Esophagus muscularis mucosa (tissue), 4 donors: ENCODE data around the gene MYO1D. TPM values are rescaled to one million over a fixed set of nuclear protein-coding genes. Genes with fewer than 3 reads are reported as not detected.

ENCODE experiments used
- DNase-seq: peaks from one replicate; pipeline ENCODE4 v3.0.0-alpha.2; 2017; ENCODE audit errors: extremely low spot score
- H3K27ac ChIP-seq, 4 donors: fragments of 200-600 bp; sonication (generic); replicated peaks in 1 of 4; 1 replicate in 3 of 4; 2 replicates in 1 of 4; pipeline ENCODE4 v1.5.1; 2016 to 2019; ENCODE audit warnings: mild to moderate bottlenecking in 1 of 4
- H3K27me3 ChIP-seq, 4 donors: fragments of 200-600 bp; sonication (generic); one replicate each; pipeline versions ENCODE4 v1.5.1 to v1.6.0; 2016 to 2019
- H3K36me3 ChIP-seq, 4 donors: fragments of 200-600 bp; sonication (generic); one replicate each; pipeline ENCODE4 v1.5.1; 2016 to 2019
- H3K4me1 ChIP-seq, 4 donors: fragments of 200-600 bp; sonication (generic); one replicate each; pipeline ENCODE4 v1.5.1; 2016 to 2019
- H3K4me3 ChIP-seq, 4 donors: fragments of 200-600 bp; sonication (generic); 1 replicate in 2 of 4; 2 replicates in 2 of 4; pipeline ENCODE4 v1.5.1; 2016 to 2019; ENCODE audit warnings: mild to moderate bottlenecking in 4 of 4, moderate library complexity in 1 of 4
- H3K9me3 ChIP-seq, 4 donors: fragments of 200-600 bp; sonication (generic); 1 replicate in 3 of 4; 2 replicates in 1 of 4; pipeline ENCODE4 v1.5.1; 2016 to 2019
- EP300 ChIP-seq: sonication (generic); formaldehyde crosslinking; IDR thresholded peaks from one replicate; pipeline ENCODE4 v1.6.1; 2017; ENCODE audit warnings: antibody characterized with exemption
- POLR2A ChIP-seq: fragments of 450-650 bp; IDR thresholded peaks from one replicate; pipeline ENCODE4 v1.6.1; 2017; ENCODE audit warnings: antibody characterized with exemption, moderate library complexity, mild to moderate bottlenecking, low read depth
- POLR2AphosphoS5 ChIP-seq, 2 donors: sonication (generic); formaldehyde crosslinking; IDR thresholded peaks; one replicate each; pipeline ENCODE4 v1.6.1; 2017; ENCODE audit warnings: antibody characterized with exemption in 2 of 2
- WGBS: methylation state at CpG from one replicate; pipeline ENCODE4 v1.1.5; 2018; 5-methylcytosine and 5-hydroxymethylcytosine counted together
- intact Hi-C: fragments of 100-400 bp; cut with DNase I; formaldehyde crosslinking; loops from one replicate; pipeline ENCODE4 v1.15.1; 2023
- total RNA-seq, 4 donors: library from RNA; depleted of rRNA; stranded (reverse); fragments of >200 nt; gene quantifications; one replicate each; pipeline versions ENCODE4 v1.1.0 to v1.2.1, GENCODE V29; 2016
- TF ChIP-seq, protein P1 (sequence below), 3 experiments: fragments of 200-600 bp in 2 of 3; fragments of 450-650 bp in 1 of 3; sonication (generic) in 2 of 3; IDR thresholded peaks; one replicate each; pipeline ENCODE4 v1.5.1; 2017 to 2019; ENCODE audit warnings: antibody characterized with exemption in 3 of 3, mild to moderate bottlenecking in 2 of 3, moderate library complexity in 1 of 3

MYO1D gene
- total RNA-seq, 4 donors from 2014 or later, result 27.3 to 30.3 (median 29.0) TPM

DNA sequence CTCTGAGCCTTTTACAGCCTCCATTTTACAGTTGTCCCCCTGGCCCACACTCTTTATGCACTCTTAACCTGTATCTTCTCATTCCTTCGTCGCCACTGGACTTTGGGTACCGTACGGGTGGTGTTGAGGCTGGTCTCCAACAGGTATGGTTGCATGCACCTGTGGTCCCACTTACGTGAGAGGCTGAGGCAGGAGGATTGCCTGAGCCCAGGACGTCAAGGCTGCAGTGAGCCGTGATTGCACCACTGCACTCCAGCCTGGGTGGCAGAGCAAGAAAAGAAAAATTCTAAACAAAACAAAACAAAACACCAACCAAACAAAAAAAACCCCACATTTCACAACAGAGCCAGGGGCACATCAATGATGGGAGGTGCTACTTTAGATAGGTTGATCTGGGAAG is 36.7 kb upstream of the MYO1D start:
- Histone ChIP-seq H3K4me3 (no peak overlapping the region), H3K9me3 (no peaks in the 10 kb centered on the region), H3K27me3 (no peaks in the 10 kb centered on the region), H3K27ac (no peak overlapping the region), H3K36me3 (no peaks in the 10 kb centered on the region), H3K4me1 (peaks cover 6 to 20% (median 16%) of the 10 kb centered on the region in 4 donors)
- TF ChIP-seq POLR2A (no peak), POLR2AphosphoS5 (IDR thresholded peaks at IDR 0.05) (no peak), EP300 (no peak)
- TF ChIP-seq, protein P1, sequence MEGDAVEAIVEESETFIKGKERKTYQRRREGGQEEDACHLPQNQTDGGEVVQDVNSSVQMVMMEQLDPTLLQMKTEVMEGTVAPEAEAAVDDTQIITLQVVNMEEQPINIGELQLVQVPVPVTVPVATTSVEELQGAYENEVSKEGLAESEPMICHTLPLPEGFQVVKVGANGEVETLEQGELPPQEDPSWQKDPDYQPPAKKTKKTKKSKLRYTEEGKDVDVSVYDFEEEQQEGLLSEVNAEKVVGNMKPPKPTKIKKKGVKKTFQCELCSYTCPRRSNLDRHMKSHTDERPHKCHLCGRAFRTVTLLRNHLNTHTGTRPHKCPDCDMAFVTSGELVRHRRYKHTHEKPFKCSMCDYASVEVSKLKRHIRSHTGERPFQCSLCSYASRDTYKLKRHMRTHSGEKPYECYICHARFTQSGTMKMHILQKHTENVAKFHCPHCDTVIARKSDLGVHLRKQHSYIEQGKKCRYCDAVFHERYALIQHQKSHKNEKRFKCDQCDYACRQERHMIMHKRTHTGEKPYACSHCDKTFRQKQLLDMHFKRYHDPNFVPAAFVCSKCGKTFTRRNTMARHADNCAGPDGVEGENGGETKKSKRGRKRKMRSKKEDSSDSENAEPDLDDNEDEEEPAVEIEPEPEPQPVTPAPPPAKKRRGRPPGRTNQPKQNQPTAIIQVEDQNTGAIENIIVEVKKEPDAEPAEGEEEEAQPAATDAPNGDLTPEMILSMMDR (IDR thresholded peaks at IDR 0.05), result no peak
- 95% methylated on average over 7 of the region's 7 CpGs for WGBS
- DNase-seq, result peak; percentile 62
- intact Hi-C loops, result loop anchor here (10.0 kb wide), 1 partner anchor 129 kb away; no protein-coding TSS in a partner anchor

DNA sequence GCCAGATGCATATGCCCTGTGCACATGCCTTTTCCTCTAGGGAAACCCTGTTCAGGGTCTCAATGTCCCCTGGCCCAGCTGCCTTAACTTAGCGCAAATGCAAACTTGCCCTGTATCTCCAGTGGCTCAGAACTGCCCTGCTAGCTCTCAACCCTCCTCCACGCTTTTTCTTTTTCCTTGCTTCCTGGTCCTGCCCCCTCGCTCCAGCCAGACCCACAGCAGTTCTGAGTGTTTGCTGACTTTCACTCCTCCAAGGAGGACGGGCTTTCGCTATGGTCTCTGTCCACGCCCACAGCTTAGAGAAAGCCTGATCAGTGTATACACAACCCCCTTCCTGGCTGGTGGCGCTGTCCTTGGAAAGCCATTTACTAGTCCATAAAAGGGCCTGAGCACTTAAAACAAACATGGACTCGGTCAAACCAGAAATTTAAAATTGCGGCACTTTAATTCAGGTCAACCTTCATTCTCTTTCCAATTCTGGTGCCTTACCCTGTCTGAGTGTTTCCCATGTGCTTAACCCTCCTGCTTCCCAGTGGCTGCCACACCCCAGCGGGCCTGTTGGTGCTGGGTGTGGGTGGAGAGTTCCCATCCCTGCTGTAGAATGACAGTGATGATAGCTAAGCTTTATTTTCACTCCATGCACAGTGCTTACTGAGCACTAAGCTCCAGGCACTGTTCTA is 35.4 kb upstream of the MYO1D start:
- peak overlapping the region; percentile 9 to 28 (median 19) for H3K4me3 ChIP-seq
- no peaks in the 10 kb centered on the region for H3K27me3 ChIP-seq
- H3K4me1 ChIP-seq, result peaks cover 6 to 20% (median 16%) of the 10 kb centered on the region in 4 donors
- intact Hi-C loops, result loop anchor here (10.0 kb wide), 1 partner anchor 128 kb away; no protein-coding TSS in a partner anchor
- H3K27ac ChIP-seq, result peak overlapping the region; percentile 47 to 67 (median 48)
- 35% methylated on average over 10 of the region's 10 CpGs for WGBS
- no peaks in the 10 kb centered on the region for H3K9me3 ChIP-seq
- TF ChIP-seq, protein P1 (IDR thresholded peaks at IDR 0.05), result no peak
- TF ChIP-seq EP300 (no peak), POLR2AphosphoS5 (IDR thresholded peaks at IDR 0.05) (peak in 1 of 2 donors; percentile 41), POLR2A (no peak)
- DNase-seq, result peak; percentile 84
- no peaks in the 10 kb centered on the region for H3K36me3 ChIP-seq

DNA sequence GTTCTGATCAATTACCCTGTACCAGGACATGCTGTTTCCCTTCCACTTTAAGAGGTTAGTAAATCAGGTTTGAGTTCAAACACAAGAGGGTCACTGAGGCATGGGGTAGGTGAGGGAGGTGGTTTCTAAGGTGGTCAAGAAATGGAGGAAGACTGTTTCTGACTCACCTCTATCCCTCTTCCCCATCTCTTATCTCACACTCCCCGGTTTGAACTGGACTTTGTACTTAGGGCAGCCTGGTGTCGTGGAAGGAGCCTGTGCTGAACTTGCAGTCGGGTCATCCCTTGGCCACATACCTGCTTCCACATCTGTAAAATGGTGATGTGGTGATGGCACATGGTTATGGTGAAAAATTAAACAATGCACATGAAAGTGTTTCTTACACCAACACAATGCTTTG is 33.8 kb upstream of the MYO1D start:
- no peak overlapping the region for H3K4me3 ChIP-seq
- no peaks in the 10 kb centered on the region for H3K36me3 ChIP-seq
- peaks cover 6 to 20% (median 16%) of the 10 kb centered on the region in 4 donors for H3K4me1 ChIP-seq
- no peak overlapping the region for H3K27ac ChIP-seq
- TF ChIP-seq POLR2AphosphoS5 (IDR thresholded peaks at IDR 0.05) (no peak), EP300 (no peak), POLR2A (no peak)
- TF ChIP-seq, protein P1 (IDR thresholded peaks at IDR 0.05), result no peak
- H3K27me3 ChIP-seq, result no peaks in the 10 kb centered on the region
- H3K9me3 ChIP-seq, result no peaks in the 10 kb centered on the region
- DNase-seq, result peak; percentile 39
- intact Hi-C loops, result loop anchor here (10.0 kb wide), 1 partner anchor 126 kb away; no protein-coding TSS in a partner anchor
- WGBS, result 93% methylated on average over 3 of the region's 3 CpGs

DNA sequence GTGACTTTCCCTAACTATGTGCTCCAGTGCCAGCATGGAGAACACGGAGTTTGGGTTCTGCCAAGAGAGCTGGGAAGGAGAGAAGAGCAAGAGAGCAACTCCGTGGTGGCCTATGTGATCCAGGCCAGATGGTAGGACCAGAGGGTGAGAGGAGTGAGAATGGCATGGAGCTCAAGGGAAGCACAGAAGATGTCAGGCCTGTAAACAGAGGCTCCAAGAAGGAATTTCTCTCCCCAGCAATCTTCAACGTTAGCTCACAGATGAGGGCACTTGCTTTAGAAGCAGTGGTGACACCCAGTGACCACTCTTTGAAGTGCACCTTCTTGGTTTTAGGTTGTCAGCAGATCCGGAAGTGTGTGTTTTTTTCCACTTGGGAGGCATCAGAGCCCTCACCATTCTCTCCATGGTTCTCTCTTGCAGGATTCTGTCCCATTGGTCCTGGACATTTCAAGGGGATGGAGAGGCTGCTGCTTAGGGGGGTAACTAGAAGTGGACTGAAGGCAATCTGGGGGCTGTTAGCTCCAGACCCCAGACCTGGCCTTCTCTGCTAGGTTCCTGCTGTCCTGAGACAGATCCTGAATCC is 33.0 kb upstream of the MYO1D start:
- Histone ChIP-seq H3K27me3 (no peaks in the 10 kb centered on the region), H3K27ac (no peak overlapping the region), H3K9me3 (no peaks in the 10 kb centered on the region), H3K4me3 (no peak overlapping the region), H3K36me3 (no peaks in the 10 kb centered on the region), H3K4me1 (peaks cover 6 to 20% (median 16%) of the 10 kb centered on the region in 4 donors)
- intact Hi-C loops, result loop anchor here (10.0 kb wide), 1 partner anchor 125 kb away; no protein-coding TSS in a partner anchor
- WGBS, result 38% methylated on average over 4 of the region's 4 CpGs
- DNase-seq, result peak; percentile 94
- TF ChIP-seq POLR2AphosphoS5 (IDR thresholded peaks at IDR 0.05) (peak in 1 of 2 donors; percentile 22), EP300 (no peak), POLR2A (no peak)
- TF ChIP-seq, protein P1 (IDR thresholded peaks at IDR 0.05), result peak; percentile 69 to 81 (median 77)
